ENCODE results near the gene LPP.

Gene LPP

DNA sequence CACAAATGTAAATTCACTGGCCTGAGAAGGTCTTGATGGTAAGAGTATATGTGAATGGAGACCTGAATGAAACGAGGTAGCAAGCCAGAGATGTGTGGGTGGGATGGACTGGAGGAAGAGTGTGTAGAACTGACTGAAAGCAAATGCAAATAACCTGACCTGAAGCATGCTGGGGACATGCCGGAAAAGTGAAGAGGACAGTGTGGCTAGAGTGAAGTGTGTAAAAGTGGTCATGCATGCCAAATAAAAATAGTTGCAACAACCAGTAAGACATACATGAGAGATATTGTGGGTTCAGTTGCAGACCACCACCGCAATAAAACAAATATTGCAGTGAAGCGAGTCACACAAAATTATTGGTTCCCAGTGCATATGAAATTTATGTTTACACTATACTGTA is 82.3 kb downstream of the LPP start:
- Histone ChIP-seq H3K36me3 (ENCODE audit: insufficient read depth, low read length) (no peaks in the 10 kb centered on the region), H3K9ac (ENCODE audit: low read length) (peak overlapping the region; percentile 32; the same call in 1 of the 2 replicates), H3K9me3 (ENCODE audit: low read length) (no peaks in the 10 kb centered on the region), H3K27ac (ENCODE audit: low read depth, low read length, poor library complexity, severe bottlenecking) (peak overlapping the region; percentile 97), H3K4me2 (ENCODE audit: low read length) (peak overlapping the region; percentile 28; the same call in 1 of the 2 replicates), H3K4me3 (ENCODE audit: low read depth, low read length, poor library complexity, severe bottlenecking) (no peak overlapping the region), H3K27me3 (ENCODE audit: insufficient read depth, low read length) (no peaks in the 10 kb centered on the region), H3K9me2 (ENCODE audit: low read depth, low read length) (no peaks in the 10 kb centered on the region), H3K79me2 (ENCODE audit: insufficient read depth, low read length) (no peaks in the 10 kb centered on the region), H2AFZ (ENCODE audit: low read length) (no peak overlapping the region), H3K4me1 (ENCODE audit: insufficient read depth, low read length, severe bottlenecking) (peaks cover 79% of the 10 kb centered on the region), H4K20me1 (ENCODE audit: insufficient read depth, low read length) (no peaks in the 10 kb centered on the region), H3F3A (ENCODE audit: insufficient read depth, low read length) (no peaks in the 10 kb centered on the region)
- TF ChIP-seq EZH2 (IDR thresholded peaks at IDR 0.05; ENCODE audit: borderline replicate concordance, low read length), result no peak
- no peak for TF ChIP-seq CTCF (IDR thresholded peaks at IDR 0.05; ENCODE audit: low read length)

DNA sequence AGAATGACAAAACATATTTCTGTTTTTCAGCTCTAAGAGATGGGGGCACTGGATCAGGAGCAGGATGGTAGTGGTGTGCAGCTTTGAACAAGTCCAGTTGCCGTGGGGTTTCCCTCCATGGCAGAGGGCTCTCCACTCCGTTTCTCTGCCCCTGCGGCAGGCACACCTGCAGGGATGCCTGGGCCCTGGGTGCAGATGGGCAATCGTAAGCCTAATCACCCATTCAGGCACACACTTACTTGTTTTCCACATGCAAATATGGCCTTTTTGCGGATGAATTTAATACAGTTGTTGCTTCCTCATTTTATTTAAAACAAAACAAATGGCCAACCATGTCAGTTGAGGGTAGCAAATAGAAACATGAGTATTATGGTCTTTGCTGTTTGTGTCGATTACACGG is 85.1 kb downstream of the LPP start:
- peak overlapping the region; percentile 40 for H3K4me3 ChIP-seq (ENCODE audit: low read depth, low read length, poor library complexity, severe bottlenecking)
- peak overlapping the region; percentile 55 for H3K4me2 ChIP-seq (ENCODE audit: low read length)
- no peaks in the 10 kb centered on the region for H3K27me3 ChIP-seq (ENCODE audit: insufficient read depth, low read length)
- peaks cover 99% of the 10 kb centered on the region for H3K4me1 ChIP-seq (ENCODE audit: insufficient read depth, low read length, severe bottlenecking)
- peaks cover 8% of the 10 kb centered on the region for H3F3A ChIP-seq (ENCODE audit: insufficient read depth, low read length)
- H3K9ac ChIP-seq (ENCODE audit: low read length), result peak overlapping the region; percentile 68
- H2AFZ ChIP-seq (ENCODE audit: low read length), result no peak overlapping the region
- H3K36me3 ChIP-seq (ENCODE audit: insufficient read depth, low read length), result no peaks in the 10 kb centered on the region
- TF ChIP-seq EZH2 (IDR thresholded peaks at IDR 0.05; ENCODE audit: borderline replicate concordance, low read length), result no peak
- H3K9me2 ChIP-seq (ENCODE audit: low read depth, low read length), result no peaks in the 10 kb centered on the region
- H3K27ac ChIP-seq (ENCODE audit: low read depth, low read length, poor library complexity, severe bottlenecking), result peak overlapping the region; percentile 97
- no peaks in the 10 kb centered on the region for H4K20me1 ChIP-seq (ENCODE audit: insufficient read depth, low read length)
- H3K79me2 ChIP-seq (ENCODE audit: insufficient read depth, low read length), result no peaks in the 10 kb centered on the region
- no peaks in the 10 kb centered on the region for H3K9me3 ChIP-seq (ENCODE audit: low read length)

- Histone ChIP-seq H3K4me3 (ENCODE audit: low read depth, low read length, poor library complexity, severe bottlenecking) (peak overlapping the region; percentile 40), H3K4me1 (ENCODE audit: insufficient read depth, low read length, severe bottlenecking) (peaks cover 100% of the 10 kb centered on the region), H3K9me2 (ENCODE audit: low read depth, low read length) (no peaks in the 10 kb centered on the region), H3K79me2 (ENCODE audit: insufficient read depth, low read length) (no peaks in the 10 kb centered on the region), H3K4me2 (ENCODE audit: low read length) (peak overlapping the region; percentile 55), H3K27ac (ENCODE audit: low read depth, low read length, poor library complexity, severe bottlenecking) (peak overlapping the region; percentile 97), H3K27me3 (ENCODE audit: insufficient read depth, low read length) (no peaks in the 10 kb centered on the region), H3K9ac (ENCODE audit: low read length) (peak overlapping the region; percentile 68), H2AFZ (ENCODE audit: low read length) (no peak overlapping the region), H3K9me3 (ENCODE audit: low read length) (no peaks in the 10 kb centered on the region), H3F3A (ENCODE audit: insufficient read depth, low read length) (peaks cover 10% of the 10 kb centered on the region), H3K36me3 (ENCODE audit: insufficient read depth, low read length) (no peaks in the 10 kb centered on the region), H4K20me1 (ENCODE audit: insufficient read depth, low read length) (no peaks in the 10 kb centered on the region)
- no peak for TF ChIP-seq CTCF (IDR thresholded peaks at IDR 0.05; ENCODE audit: low read length)
- TF ChIP-seq EZH2 (IDR thresholded peaks at IDR 0.05; ENCODE audit: borderline replicate concordance, low read length), result no peak
These were observed 85.6 kb downstream of the LPP start for GRCh38 chr3:188239577-188239976.
